DOHH2 (cell line): ENCODE results near the gene KCNJ11.

Experiments used
- EZH2phosphoT487 ChIP-seq: fragments of 200-600 bp; sonication (generic); IDR thresholded peaks from 2 replicates; pipeline ENCODE4 v1.6.1; 2017; ENCODE audit warnings: borderline replicate concordance, mild to moderate bottlenecking, antibody characterized with exemption, low read length, moderate library complexity, mixed read lengths
- TF ChIP-seq, protein P1 (sequence below): fragments of 200-600 bp; sonication (generic); IDR thresholded peaks from one replicate; pipeline ENCODE4 v1.5.1; 2014; ENCODE audit warnings: antibody characterized with exemption, mild to moderate bottlenecking, low read depth, low read length; ENCODE audit not compliant: poor library complexity, severe bottlenecking

DNA sequence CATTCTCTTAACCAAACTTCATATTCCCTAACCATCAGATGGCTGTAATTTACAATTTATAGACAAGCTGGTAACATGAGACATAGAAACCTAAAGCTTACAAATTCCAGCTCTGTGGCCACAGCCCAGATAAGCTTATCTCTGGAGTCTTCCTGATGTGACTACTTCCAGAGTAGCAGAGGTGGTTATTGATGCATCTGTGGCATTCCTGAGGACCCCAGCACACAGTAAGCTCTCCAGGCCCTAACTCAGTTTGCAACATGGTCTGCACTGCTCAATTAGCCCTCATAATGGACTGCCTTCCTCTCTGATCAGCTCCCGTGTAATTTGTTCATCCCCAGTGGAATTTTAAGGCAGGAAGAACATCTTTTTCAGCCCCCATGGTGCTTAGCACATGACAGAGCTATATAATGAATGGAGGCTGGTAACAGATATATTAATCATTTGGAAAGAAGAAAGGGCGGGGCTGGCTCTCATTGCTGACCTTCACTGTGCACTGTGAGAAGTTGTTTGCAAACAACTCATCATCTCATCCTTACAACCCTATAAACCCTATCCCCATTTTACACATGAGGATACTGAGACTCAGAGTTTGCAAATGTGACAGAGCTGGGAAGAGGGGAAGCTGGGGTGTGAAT is 30.1 kb upstream of the KCNJ11 start:
- TF ChIP-seq, protein P1, sequence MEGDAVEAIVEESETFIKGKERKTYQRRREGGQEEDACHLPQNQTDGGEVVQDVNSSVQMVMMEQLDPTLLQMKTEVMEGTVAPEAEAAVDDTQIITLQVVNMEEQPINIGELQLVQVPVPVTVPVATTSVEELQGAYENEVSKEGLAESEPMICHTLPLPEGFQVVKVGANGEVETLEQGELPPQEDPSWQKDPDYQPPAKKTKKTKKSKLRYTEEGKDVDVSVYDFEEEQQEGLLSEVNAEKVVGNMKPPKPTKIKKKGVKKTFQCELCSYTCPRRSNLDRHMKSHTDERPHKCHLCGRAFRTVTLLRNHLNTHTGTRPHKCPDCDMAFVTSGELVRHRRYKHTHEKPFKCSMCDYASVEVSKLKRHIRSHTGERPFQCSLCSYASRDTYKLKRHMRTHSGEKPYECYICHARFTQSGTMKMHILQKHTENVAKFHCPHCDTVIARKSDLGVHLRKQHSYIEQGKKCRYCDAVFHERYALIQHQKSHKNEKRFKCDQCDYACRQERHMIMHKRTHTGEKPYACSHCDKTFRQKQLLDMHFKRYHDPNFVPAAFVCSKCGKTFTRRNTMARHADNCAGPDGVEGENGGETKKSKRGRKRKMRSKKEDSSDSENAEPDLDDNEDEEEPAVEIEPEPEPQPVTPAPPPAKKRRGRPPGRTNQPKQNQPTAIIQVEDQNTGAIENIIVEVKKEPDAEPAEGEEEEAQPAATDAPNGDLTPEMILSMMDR = no peak
- no peak for TF ChIP-seq EZH2phosphoT487
